Measurements from ENCODE around the gene NCOA4.

The NCOA4 gene

DNA sequence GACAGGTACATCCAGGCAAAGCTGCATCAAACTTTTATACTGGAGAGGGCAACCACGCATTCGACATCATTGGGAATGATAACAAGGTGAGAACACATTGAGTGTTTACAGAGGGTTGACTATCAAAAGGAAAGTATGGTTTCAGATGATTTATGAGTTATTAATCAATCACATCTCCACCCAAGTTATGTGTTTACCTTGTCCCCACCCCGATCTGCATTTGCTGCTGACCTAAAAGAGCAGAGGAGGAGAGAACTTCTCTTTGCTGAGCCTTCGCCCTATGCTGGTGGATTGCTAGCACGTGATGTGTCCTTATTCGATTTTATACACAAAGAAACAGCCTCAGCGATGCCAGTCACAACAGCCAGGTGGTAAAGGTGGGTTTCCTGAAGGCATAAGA lies 15.8 kb upstream of the NCOA4 start, which contains the start of gene MSMB:
Gene MSMB (minus strand): TSS at position 9 of the 400 bp plus-strand sequence. CDS start 32 bp downstream, outside the sequence.
- TF ChIP-seq FOXP2 (optimal IDR thresholded peaks at IDR 0.05; ENCODE audit: borderline replicate concordance, extremely low read depth, extremely low read length, insufficient read depth) (no peak), TAF1 (IDR thresholded peaks at IDR 0.05; ENCODE audit: borderline replicate concordance, insufficient read depth, low read length) (no peak), POLR2AphosphoS5 (IDR thresholded peaks at IDR 0.05; ENCODE audit: low read depth, low read length) (no peak), SIN3A (IDR thresholded peaks at IDR 0.05; ENCODE audit: borderline replicate concordance, insufficient read depth, low read length) (no peak)
- TF ChIP-seq, protein P1, sequence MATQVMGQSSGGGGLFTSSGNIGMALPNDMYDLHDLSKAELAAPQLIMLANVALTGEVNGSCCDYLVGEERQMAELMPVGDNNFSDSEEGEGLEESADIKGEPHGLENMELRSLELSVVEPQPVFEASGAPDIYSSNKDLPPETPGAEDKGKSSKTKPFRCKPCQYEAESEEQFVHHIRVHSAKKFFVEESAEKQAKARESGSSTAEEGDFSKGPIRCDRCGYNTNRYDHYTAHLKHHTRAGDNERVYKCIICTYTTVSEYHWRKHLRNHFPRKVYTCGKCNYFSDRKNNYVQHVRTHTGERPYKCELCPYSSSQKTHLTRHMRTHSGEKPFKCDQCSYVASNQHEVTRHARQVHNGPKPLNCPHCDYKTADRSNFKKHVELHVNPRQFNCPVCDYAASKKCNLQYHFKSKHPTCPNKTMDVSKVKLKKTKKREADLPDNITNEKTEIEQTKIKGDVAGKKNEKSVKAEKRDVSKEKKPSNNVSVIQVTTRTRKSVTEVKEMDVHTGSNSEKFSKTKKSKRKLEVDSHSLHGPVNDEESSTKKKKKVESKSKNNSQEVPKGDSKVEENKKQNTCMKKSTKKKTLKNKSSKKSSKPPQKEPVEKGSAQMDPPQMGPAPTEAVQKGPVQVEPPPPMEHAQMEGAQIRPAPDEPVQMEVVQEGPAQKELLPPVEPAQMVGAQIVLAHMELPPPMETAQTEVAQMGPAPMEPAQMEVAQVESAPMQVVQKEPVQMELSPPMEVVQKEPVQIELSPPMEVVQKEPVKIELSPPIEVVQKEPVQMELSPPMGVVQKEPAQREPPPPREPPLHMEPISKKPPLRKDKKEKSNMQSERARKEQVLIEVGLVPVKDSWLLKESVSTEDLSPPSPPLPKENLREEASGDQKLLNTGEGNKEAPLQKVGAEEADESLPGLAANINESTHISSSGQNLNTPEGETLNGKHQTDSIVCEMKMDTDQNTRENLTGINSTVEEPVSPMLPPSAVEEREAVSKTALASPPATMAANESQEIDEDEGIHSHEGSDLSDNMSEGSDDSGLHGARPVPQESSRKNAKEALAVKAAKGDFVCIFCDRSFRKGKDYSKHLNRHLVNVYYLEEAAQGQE (IDR thresholded peaks at IDR 0.05; ENCODE audit: insufficient read depth in 1 of 2, low read depth in 2 of 2, low read length in 2 of 2) = no peak

DNA sequence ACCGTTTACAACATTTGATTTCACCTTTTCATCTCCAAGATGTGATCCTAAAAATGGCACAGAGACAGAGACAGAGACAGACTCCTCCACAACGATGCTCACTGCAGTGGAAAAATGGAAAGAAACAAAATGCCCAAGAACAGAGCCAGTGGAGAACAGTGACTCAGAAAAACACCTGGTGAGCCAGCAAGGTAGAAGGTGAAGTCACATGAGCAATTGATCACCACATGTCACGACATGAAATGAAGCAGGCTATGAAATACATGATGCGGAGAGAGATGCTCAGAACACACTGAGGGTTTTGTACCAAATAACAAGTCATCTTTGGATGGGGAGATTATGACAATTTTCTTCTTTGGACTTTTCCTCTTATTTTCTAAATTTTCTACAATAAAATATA lies 12.1 kb upstream of the NCOA4 start:
- TF ChIP-seq POLR2AphosphoS5 (IDR thresholded peaks at IDR 0.05; ENCODE audit: low read depth, low read length) (no peak), FOXP2 (optimal IDR thresholded peaks at IDR 0.05; ENCODE audit: borderline replicate concordance, extremely low read depth, extremely low read length, insufficient read depth) (no peak), SIN3A (IDR thresholded peaks at IDR 0.05; ENCODE audit: borderline replicate concordance, insufficient read depth, low read length) (no peak), TAF1 (IDR thresholded peaks at IDR 0.05; ENCODE audit: borderline replicate concordance, insufficient read depth, low read length) (no peak)
- TF ChIP-seq, protein P1 (IDR thresholded peaks at IDR 0.05; ENCODE audit: insufficient read depth in 1 of 2, low read depth in 2 of 2, low read length in 2 of 2) = no peak

DNA sequence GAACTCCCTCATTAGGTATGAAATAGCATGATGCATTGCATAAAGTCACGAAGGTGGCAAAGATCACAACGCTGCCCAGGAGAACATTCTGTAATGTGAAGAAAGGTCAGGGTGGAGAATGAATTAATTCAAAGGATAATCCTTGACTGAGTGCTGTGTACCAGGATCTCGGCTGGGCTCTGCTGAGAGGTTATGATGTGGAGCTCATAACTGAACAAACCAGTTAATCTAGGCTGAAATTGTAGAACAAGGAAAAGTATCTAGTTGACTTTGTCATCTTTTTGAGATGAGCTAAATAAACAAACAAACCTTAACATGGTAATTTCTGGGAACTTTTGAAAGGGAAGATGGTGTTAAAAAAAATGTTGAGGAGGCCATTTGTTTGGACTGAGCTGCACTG lies 9.6 kb upstream of the NCOA4 start:
- TF ChIP-seq, protein P1 (IDR thresholded peaks at IDR 0.05; ENCODE audit: insufficient read depth in 1 of 2, low read depth in 2 of 2, low read length in 2 of 2) = no peak
- TF ChIP-seq POLR2AphosphoS5 (IDR thresholded peaks at IDR 0.05; ENCODE audit: low read depth, low read length) (no peak), SIN3A (IDR thresholded peaks at IDR 0.05; ENCODE audit: borderline replicate concordance, insufficient read depth, low read length) (no peak), TAF1 (IDR thresholded peaks at IDR 0.05; ENCODE audit: borderline replicate concordance, insufficient read depth, low read length) (no peak), FOXP2 (optimal IDR thresholded peaks at IDR 0.05; ENCODE audit: borderline replicate concordance, extremely low read depth, extremely low read length, insufficient read depth) (no peak)

DNA sequence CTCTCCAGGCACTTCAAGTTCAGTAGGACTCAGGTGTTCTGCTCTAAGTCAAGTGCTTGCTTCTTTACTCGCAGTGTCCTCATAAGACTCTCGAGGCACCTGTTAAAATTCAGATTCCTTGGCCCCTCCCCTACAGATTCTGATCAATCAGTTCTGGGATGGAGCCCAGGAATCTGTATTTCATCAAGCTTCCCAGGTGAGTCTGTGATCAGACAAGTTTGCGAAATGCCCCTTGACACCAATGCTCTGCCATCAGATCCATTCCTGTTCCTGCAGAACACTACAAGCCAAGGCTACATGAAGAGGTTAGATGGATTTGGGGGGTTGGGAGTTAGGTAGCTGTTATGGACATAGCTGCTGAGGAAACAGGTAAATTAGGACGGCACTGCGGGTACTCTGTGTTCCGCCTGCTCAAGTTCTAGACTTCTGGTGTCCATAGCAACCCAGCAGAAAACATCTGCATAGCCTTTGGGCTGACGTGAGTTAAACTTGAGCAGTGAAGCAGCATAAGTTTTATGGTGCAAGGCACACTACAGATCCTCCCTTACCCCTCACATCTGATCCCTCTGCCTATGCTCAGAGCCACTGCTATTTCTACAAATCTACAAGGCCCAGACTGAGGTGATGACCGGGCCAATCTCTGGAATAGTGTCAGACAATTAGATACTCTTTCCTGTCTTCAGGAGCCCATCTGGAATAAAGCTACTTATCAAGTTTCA lies 6.8 kb upstream of the NCOA4 start:
- TF ChIP-seq POLR2AphosphoS5 (IDR thresholded peaks at IDR 0.05; ENCODE audit: low read depth, low read length) (no peak), TAF1 (IDR thresholded peaks at IDR 0.05; ENCODE audit: borderline replicate concordance, insufficient read depth, low read length) (no peak)
- TF ChIP-seq, protein P1 (IDR thresholded peaks at IDR 0.05; ENCODE audit: insufficient read depth in 1 of 2, low read depth in 2 of 2, low read length in 2 of 2) = no peak
